H7 (cell line): ENCODE data around the gene PPP6R2. TPM values are rescaled to one million over a fixed set of nuclear protein-coding genes. Genes with fewer than 3 reads are reported as not detected.

Experiments used
- DNase-seq: peaks from one replicate; pipeline ENCODE4 v3.0.0; 2012
- H3K27me3 ChIP-seq: 2 replicates; pipeline ENCODE4 v1.6.0; 2011; ENCODE audit warnings: mild to moderate bottlenecking, low read length; ENCODE audit not compliant: control insufficient read depth, insufficient read depth
- H3K36me3 ChIP-seq: replicated peaks from 2 replicates; pipeline ENCODE4 v1.5.1; 2011; ENCODE audit warnings: low read length; ENCODE audit not compliant: control insufficient read depth, insufficient read depth
- H3K4me3 ChIP-seq: 2 replicates; pipeline ENCODE4 v1.5.1; 2011; ENCODE audit warnings: low read depth, mild to moderate bottlenecking, control low read depth, low read length, moderate library complexity; ENCODE audit not compliant: insufficient read depth
- total RNA-seq: library from RNA; depleted of rRNA; stranded (reverse); fragments of >200 nt; shearing (Covaris generic); gene quantifications from 2 replicates; pipeline ENCODE4 v1.2.3, GENCODE V29; 2014

The PPP6R2 gene
- total RNA-seq, 1 experiment from 2014 or later = 48.7 TPM

DNA sequence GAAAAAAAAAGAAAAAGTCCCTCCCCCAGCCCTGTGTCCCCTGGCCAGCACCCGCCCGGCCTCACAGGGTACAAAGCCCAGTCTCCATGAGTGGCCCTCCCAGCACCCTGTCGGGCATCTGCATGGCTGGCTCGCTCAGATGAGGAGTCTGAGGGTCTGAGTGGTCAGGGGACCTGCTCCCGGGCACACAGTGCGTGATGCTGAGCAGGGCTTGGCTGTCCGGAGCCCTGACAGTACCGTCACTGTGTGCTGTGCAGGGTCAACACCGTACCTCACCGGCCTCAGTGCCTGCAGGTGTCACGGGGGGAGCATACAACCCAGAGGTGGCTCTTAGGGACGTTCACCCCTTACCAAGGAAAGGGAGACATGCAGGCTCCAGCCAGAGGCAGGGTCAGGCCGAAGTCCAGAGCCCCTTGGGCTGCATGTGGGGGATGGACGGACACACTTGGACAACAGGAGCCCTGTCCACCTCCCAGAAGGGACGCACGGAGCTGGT lies 32.1 kb upstream of the PPP6R2 start:
- no peak overlapping the region for H3K4me3 ChIP-seq
- no peak for DNase-seq
- H3K27me3 ChIP-seq = peaks cover 6% of the 10 kb centered on the region; the same call in 1 of the 2 replicates
- H3K36me3 ChIP-seq = no peaks in the 10 kb centered on the region

DNA sequence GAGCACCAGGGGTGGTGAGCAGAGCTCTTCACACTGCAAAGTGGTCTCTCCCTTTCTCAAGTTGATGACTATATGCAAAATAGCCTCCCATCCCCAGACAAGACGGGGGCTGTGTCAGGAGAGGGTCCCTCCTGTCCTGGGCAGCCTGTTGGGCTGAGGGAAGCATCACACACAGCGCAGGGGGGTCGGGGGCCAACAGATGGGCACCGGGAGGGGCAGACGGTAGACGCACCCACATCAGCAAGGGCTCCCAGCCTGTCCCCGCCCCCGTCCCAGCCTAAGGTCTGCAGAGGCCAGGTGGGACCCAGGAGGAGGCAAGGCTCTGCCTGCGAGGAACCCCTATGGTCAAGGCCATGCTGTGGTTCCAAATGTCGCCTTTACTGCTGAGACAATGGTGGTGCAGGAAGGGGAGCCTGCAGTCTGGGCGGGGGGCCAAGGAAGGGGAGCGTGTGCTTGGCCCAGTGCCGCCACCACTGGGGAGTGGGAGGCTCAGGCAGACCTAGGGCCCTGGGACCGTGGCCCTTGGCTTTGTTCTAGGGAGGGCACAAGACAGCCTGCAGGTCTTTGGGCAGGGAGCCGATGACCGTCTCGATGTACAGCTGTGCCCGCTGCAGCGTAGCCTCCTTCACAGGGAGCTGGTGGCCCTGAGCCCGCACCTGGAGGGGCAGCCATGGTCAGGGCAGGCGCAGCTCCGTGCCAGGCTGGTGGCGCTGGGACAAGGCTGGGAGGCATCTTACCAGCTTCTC lies 31.3 kb upstream of the PPP6R2 start:
- DNase-seq = peak; percentile 37
- Histone ChIP-seq H3K36me3 (no peaks in the 10 kb centered on the region), H3K27me3 (peaks cover 2% of the 10 kb centered on the region; the same call in 1 of the 2 replicates), H3K4me3 (no peak overlapping the region)

DNA sequence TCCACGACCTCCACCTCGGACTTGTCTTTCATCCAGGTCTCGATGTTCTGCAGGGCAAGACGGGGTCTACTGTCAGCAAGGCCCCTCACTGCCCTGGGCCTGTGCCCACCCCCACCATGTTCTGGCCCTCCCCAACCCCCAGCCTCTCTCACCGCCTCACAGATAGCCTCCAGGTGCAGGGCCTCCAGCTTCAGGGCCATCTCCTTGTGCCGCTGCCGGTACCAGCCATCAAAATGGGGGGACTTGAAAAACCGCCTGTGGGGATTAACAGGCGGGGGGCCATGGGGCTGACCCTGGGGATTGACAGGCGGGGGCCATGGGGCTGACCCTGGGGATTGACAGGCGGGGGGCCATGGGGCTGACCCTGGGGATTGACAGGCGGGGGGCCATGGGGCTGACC lies 30.8 kb upstream of the PPP6R2 start:
- H3K36me3 ChIP-seq = no peaks in the 10 kb centered on the region
- DNase-seq = no peak
- no peaks in the 10 kb centered on the region for H3K27me3 ChIP-seq
- H3K4me3 ChIP-seq = no peak overlapping the region

DNA sequence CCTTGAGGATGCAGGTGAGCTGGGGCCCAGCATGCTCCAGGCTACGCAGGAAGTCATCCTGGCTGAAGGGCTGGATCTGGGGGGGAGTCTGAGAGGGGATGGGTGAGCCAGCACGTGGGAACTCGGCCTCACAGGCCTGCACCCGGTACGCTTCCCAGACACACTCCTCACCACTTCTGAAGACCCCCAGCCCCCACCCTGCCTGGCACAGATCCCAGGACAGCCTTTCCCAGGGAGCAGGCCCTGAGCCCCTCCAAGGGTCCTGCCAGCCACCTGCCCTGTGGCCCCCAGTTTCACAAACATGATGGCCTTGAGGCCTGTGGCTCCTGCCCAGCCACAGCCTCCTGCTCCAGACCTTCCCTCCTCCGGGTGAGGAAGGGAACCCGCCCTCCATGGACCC lies 30.1 kb upstream of the PPP6R2 start:
- peak; percentile 39 for DNase-seq
- no peaks in the 10 kb centered on the region for H3K27me3 ChIP-seq
- no peaks in the 10 kb centered on the region for H3K36me3 ChIP-seq
- no peak overlapping the region for H3K4me3 ChIP-seq

DNA sequence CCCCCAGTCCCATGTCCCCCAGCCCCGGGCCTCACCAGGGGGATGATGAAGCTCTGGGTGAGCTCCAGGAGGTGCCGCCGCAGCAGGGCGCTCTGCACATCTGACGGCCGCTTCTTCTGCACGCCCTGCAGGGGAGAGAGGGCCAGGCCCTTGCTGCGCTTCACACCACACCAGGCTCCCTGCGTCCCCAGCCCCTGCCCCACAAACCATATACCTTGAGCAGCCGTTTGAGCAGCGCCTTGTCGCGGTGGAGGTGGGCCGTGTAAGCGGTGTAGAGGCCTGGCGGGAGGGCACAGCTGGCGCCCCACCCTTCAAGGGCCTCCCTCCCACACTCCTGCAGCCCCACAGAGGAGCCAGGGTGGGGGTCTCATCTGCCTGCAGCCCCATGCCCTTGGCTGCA lies 29.5 kb upstream of the PPP6R2 start:
- Histone ChIP-seq H3K36me3 (no peaks in the 10 kb centered on the region), H3K4me3 (no peak overlapping the region), H3K27me3 (no peaks in the 10 kb centered on the region)
- no peak for DNase-seq

DNA sequence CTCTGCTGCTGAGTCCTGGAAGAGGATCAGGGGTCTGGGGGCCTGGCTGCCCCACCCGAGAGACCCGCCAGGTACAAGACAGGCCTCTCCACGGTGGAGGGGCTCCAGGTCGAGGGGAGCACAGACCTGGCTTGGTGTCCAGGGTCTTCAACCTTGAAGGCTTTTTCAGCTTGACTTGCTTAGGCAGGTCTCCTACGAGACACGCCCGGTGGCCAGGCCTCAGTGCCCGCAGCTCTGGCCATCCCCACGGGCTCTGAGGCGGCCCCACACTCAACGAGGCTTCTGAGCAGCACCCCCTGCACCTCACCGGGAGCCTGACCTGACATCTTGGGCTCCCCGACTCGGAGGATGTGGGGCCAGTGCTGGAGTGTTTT lies 29.1 kb upstream of the PPP6R2 start:
- Histone ChIP-seq H3K27me3 (no peaks in the 10 kb centered on the region), H3K36me3 (no peaks in the 10 kb centered on the region), H3K4me3 (no peak overlapping the region)
- no peak for DNase-seq

DNA sequence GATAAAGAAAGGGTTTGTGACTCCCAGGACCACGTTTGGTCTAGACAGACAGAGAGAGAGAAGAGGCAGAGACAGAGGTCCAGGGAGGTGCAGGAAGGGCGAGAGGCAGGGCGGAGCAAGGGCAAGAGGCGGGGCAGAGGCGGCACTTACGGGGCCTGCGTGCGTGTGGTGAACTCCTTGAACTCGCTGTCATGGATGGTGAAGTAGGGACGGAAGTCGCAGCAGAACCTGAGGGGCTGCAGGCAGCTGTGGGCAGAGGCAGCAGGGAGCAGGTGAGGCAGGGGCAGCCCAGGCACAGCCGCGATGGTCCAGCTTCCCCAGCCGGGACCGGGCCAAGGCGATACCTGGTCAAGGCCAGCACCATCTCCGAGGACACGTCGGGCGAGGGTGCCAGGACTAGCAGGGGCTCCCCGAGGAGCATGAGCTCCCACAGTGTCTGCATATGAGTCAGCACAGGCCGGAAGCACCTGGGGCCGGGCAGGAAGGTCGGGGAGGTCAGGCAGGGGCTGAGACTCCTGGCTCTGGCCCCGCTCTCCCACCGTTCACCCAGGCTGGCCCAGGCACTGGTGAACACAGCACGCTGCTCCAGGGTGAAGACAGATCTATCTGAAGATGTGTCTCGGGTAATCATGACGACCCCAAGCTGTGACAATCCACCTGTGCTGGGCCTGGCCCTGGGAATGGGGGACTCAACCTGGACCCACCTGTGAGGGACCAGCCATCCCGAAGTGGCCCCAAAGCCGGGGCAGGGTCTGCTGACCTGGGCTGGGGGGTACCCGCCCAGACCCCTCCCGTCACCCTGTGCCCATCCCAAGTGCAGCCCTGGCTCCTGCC lies 28.5 kb upstream of the PPP6R2 start:
- DNase-seq = peak; percentile 79

DNA sequence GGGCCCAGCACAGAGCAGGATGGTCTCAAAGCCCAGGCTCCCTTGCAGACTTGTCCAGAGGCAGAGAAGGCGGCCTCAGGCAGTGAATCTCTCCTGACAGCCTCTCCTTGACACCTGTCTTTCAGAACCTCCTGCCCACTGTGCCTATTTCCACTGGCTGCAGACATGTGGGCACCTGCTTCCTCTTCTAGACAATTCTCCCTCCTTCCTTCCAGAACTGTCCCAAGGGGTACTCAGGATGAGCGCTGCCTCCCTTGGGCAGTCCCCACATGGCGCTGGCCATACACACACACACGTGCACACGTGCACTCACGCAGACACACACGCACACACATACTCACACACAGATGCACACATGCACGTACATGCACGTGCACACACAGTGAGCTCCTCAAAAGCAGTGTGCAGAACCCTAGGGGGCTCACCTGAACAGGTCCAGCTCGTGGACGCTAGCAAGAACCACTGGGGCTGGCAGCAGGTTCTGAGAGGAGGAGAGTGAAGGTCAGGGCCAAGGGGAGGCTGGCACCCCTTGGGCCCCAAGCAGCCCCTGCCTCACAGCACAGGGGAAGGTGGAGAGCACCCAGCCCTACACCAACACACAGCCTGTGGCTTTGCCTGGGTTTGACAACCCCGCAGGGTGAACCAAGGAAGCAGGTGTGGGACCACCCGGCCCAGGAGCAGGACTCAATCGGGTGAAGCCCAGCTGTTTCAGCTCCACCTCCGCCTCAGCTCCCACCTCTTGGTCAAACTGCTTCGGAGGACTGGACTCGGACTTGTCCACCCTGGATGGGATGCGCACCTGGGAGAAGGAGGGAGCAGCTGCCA lies 27.6 kb upstream of the PPP6R2 start:
- Histone ChIP-seq H3K27me3 (no peaks in the 10 kb centered on the region), H3K4me3 (no peak overlapping the region), H3K36me3 (no peaks in the 10 kb centered on the region)
- DNase-seq = peak; percentile 43

More for the DNA sequence above, 28.5 kb upstream of the PPP6R2 start:
- Histone ChIP-seq H3K36me3 (no peaks in the 10 kb centered on the region), H3K4me3 (no peak overlapping the region), H3K27me3 (no peaks in the 10 kb centered on the region)

DNA sequence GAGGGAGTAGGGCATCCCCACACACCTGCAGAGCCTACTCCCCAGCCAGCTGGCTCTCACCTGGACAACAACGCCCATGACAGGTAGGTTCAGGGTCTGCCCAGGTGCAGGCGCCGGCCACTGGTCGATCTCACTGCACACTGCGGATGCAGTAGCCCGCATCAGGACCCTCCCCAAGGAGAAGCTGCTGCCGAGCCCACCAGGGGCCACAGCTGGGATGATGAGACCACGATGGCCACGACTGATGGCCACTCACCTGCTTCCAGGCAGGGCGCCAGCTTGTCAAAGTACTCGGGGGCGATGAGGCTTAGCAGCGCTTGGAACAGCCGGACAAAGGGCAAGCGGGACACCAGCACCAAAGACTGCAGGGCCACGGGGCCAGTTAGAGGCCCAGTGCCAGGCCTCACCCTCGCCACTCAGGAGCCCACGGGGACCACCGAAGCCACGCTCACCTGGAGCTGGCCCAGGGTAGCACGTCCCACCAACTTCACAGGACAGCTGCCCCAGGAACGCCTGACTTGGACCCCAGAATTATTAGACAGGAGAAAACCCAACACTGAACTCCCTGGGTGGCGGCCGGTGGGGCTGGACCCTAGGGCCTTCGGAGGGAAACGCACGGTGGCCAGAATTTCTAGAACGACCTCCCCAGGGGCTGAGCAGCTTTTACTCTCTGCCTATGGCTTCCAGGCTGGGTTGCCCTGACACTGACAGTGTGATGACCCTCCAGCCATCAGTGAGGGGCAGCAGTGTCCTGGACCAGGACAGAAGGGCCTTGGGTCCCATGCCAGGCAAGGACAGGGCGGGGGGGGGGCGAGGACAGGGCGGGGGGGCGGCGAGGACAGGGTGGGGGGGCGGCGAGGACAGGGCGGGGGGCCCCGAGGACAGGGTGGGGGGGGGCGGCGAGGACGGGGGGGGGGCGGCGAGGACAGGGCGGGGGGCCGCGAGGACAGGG lies 26.7 kb upstream of the PPP6R2 start:
- H3K27me3 ChIP-seq = no peaks in the 10 kb centered on the region
- DNase-seq = peak; percentile 60
- no peak overlapping the region for H3K4me3 ChIP-seq
- H3K36me3 ChIP-seq = no peaks in the 10 kb centered on the region

DNA sequence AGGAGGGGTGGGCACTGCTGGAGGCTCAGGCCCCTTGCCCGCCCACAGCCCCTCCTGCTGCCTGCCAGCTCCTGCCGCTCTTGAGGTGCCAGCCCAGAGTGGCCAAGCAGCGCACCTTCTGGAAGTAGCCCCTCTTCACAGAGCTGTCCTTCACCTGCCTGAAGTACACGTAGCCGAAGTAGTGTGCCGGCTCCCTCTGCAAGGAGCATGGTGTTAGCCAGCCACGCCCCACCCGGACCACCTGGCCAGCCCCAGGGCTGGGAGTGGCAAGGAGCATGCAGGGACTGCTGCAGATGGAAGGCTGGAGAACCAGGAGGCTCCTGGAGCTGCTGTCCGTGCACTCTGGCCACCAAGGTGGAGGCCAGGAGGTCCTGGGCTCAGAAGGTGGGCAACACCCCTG lies 25.9 kb upstream of the PPP6R2 start:
- no peak overlapping the region for H3K4me3 ChIP-seq
- no peaks in the 10 kb centered on the region for H3K36me3 ChIP-seq
- peak; percentile 63 for DNase-seq
- H3K27me3 ChIP-seq = no peaks in the 10 kb centered on the region

DNA sequence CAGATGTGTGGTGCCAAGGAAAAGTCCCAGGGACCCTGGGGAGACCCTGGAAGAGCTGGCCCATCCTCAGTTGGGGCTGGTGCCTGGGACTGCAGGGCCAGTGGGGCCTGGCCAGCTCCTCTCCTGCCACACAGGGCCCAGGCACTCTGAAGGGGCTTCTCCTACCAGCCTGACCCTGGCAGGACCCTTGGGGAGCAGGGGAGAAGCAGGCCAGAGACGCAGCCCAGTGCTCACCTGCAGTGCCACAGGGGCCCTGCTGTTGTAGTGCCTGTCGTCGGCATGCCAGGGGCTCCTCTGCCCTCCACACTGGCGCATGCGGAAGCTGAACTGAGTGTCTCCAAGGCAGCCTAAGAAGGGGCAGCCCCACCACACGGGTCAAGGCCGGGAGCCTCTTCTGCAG lies 25.5 kb upstream of the PPP6R2 start:
- Histone ChIP-seq H3K27me3 (no peaks in the 10 kb centered on the region), H3K36me3 (no peaks in the 10 kb centered on the region), H3K4me3 (no peak overlapping the region)
- peak; percentile 45 for DNase-seq

DNA sequence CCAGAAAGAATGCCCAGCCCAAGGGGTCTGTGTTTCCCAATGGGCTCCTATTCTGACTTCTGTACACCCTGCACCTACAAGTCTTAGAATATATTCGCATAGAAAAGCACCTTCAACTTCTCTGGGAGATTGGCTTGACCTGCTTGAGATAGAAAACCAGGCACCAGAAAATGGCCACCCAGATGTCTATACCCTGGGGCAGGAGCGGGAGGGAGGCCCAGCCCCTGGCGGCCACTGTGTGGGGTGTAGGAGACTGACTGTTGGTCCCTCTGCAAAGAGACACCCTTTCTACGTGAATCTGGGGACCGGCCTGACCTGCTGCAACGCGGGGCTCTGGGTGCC lies 24.8 kb upstream of the PPP6R2 start:
- Histone ChIP-seq H3K27me3 (no peaks in the 10 kb centered on the region), H3K4me3 (no peak overlapping the region)
- DNase-seq = peak; percentile 71

DNA sequence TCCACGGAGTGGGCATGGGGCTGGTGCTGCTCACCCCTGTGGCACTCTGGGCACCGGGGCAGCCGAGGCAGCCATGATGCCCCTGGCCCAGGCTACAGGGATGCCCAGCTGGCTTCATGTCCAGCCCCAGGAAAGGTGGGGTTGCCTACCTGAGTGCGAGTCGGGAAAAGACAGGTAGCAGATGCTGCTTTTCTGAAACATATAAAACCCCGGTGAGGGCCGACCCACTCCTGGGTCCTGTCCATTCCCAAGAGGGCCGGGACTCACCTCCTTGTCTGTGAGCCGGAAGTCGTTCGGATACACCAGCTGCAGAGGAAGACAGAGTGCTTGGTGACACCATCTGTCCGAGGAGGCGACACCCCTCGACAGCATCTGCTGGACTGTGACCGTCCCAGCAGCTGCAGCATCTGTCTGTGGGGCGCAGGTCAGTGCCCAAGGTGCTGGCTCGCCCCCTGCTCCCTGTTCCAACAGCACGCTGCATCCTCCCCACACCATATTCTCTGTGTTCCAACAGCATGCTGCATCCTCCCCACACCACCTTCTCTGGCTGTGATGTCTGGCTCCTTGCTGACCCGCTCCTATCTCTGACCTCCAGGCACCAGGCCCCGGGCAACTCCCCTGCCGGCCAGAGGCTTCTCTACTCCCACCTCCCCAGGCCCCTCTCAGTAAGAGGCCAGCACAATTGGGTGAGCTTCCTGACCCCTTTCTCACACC lies 24.3 kb upstream of the PPP6R2 start:
- no peak for DNase-seq
- no peaks in the 10 kb centered on the region for H3K36me3 ChIP-seq
- no peaks in the 10 kb centered on the region for H3K27me3 ChIP-seq
- H3K4me3 ChIP-seq = no peak overlapping the region

More for the DNA sequence above, 24.8 kb upstream of the PPP6R2 start:
- H3K36me3 ChIP-seq = no peaks in the 10 kb centered on the region
